IMR-90 (cell line): ENCODE measurements around the gene DSCAM. TPM values are rescaled to one million over a fixed set of nuclear protein-coding genes. Genes with fewer than 3 reads are reported as not detected.

Source experiments
- ATAC-seq: fragments of 200-7000 bp; cut with Tn5 transposase; 2 replicates; pipeline ENCODE4 v1.9.1; 2020; ENCODE audit warnings: low read depth, mild to moderate bottlenecking, moderate library complexity
- BruUV-seq: library from RNA; stranded (reverse); fragments of 400-500 nt; replicated peaks from 2 replicates; lab custom pipeline; 2021; lab: Mats Ljungman, UMichigan
- CTCF ChIA-PET: fragments of 300-600 bp; formaldehyde crosslinking; extraction: SDS; loops from one replicate; lab custom pipeline; 2021; ENCODE audit warnings: antibody characterized with exemption; lab: Yijun Ruan, JAX
- POLR2A ChIA-PET: fragments of 300-600 bp; sonication (Branson Sonifier 250); formaldehyde crosslinking; loops from one replicate; lab custom pipeline; 2022; ENCODE audit warnings: antibody characterized with exemption; ENCODE audit not compliant: unreplicated experiment; lab: Charles Lee
- DNase-seq: peaks from one replicate; pipeline ENCODE4 v3.0.0; 2013
- H2AFZ ChIP-seq: replicated peaks from 2 replicates; pipeline ENCODE3; 2013; ENCODE audit warnings: low read length, mild to moderate bottlenecking; ENCODE audit not compliant: poor library complexity
- H2AK5ac ChIP-seq: 2 replicates; pipeline ENCODE4 v1.6.1; 2013; ENCODE audit warnings: low read depth, low read length, inconsistent platforms
- H2AK9ac ChIP-seq: replicated peaks from 2 replicates; pipeline ENCODE3; 2013; ENCODE audit warnings: mild to moderate bottlenecking, low read depth, low read length, moderate library complexity; ENCODE audit not compliant: poor library complexity
- H2BK120ac ChIP-seq: 2 replicates; pipeline ENCODE4 v1.6.1; 2013; ENCODE audit warnings: low read depth, low read length, inconsistent platforms
- H2BK15ac ChIP-seq: 3 replicates; pipeline ENCODE4 v1.6.1; 2013; ENCODE audit warnings: low read depth, low read length, inconsistent platforms
- H2BK20ac ChIP-seq: 2 replicates; pipeline ENCODE4 v1.6.1; 2013; ENCODE audit warnings: low read depth, mild to moderate bottlenecking, inconsistent platforms, low read length, moderate library complexity
- H2BK5ac ChIP-seq: 2 replicates; pipeline ENCODE4 v1.6.1; 2013; ENCODE audit warnings: mild to moderate bottlenecking, low read depth, low read length, inconsistent platforms; ENCODE audit not compliant: poor library complexity, severe bottlenecking
- H3K14ac ChIP-seq: replicated peaks from 2 replicates; pipeline ENCODE4 v1.6.1; 2013; ENCODE audit warnings: low read depth, low read length, inconsistent platforms
- H3K18ac ChIP-seq: 2 replicates; pipeline ENCODE4 v1.6.1; 2013; ENCODE audit warnings: low read depth, low read length, control low read depth
- H3K23ac ChIP-seq: 2 replicates; pipeline ENCODE4 v1.6.1; 2013; ENCODE audit warnings: low read depth, low read length, inconsistent platforms
- H3K27ac ChIP-seq: 2 replicates; pipeline ENCODE4 v1.5.1; 2013; ENCODE audit warnings: mild to moderate bottlenecking, control low read depth, low read length; ENCODE audit not compliant: insufficient read depth
- H3K27me3 ChIP-seq: 2 replicates; pipeline ENCODE4 v1.6.1; 2013; ENCODE audit warnings: low read length; ENCODE audit not compliant: control insufficient read depth, insufficient read depth
- H3K36me3 ChIP-seq: 2 replicates; pipeline ENCODE4 v1.6.1; 2013; ENCODE audit warnings: low read length, mixed read lengths; ENCODE audit not compliant: control insufficient read depth, insufficient read depth
- H3K4ac ChIP-seq: 2 replicates; pipeline ENCODE4 v1.6.1; 2013; ENCODE audit warnings: low read depth, low read length, inconsistent platforms
- H3K4me1 ChIP-seq: 2 replicates; pipeline ENCODE4 v1.6.1; 2013; ENCODE audit warnings: low read length, mixed read lengths; ENCODE audit not compliant: control insufficient read depth, insufficient read depth
- H3K4me2 ChIP-seq: 2 replicates; pipeline ENCODE4 v1.6.1; 2013; ENCODE audit warnings: low read depth, mild to moderate bottlenecking, control low read depth, low read length, moderate library complexity
- H3K4me3 ChIP-seq: 2 replicates; pipeline ENCODE4 v1.5.1; 2013; ENCODE audit warnings: low read depth, mild to moderate bottlenecking, control low read depth, low read length, moderate library complexity; ENCODE audit not compliant: insufficient read depth
- H3K56ac ChIP-seq: 2 replicates; pipeline ENCODE4 v1.6.1; 2013; ENCODE audit warnings: low read length, inconsistent platforms; ENCODE audit not compliant: insufficient read depth; ENCODE audit errors: extremely low read depth
- H3K79me1 ChIP-seq, 2 experiments: 2 replicates each; pipeline ENCODE4 v1.6.1; 2013; ENCODE audit warnings: low read length in 2 of 2, inconsistent platforms in 1 of 2, low read depth in 1 of 2
- H3K9ac ChIP-seq: 2 replicates; pipeline ENCODE4 v1.6.1; 2013; ENCODE audit warnings: low read depth, low read length, control low read depth
- H3K9me1 ChIP-seq: 2 replicates; pipeline ENCODE4 v1.6.1; 2013; ENCODE audit warnings: low read length, inconsistent platforms; ENCODE audit not compliant: insufficient read depth
- H3K9me3 ChIP-seq: 2 replicates; pipeline ENCODE4 v1.6.1; 2013; ENCODE audit warnings: low read length; ENCODE audit not compliant: control insufficient read depth, insufficient read depth
- H4K20me1 ChIP-seq: 2 replicates; pipeline ENCODE4 v1.6.1; 2013; ENCODE audit warnings: low read length, inconsistent platforms; ENCODE audit not compliant: insufficient read depth
- H4K5ac ChIP-seq: 2 replicates; pipeline ENCODE4 v1.6.1; 2013; ENCODE audit warnings: mild to moderate bottlenecking, low read depth, low read length, control low read depth
- H4K8ac ChIP-seq, 2 experiments: 2 replicates each; pipeline ENCODE4 v1.6.1; 2013; ENCODE audit warnings: low read depth in 2 of 2, low read length in 2 of 2, control low read depth in 1 of 2, inconsistent platforms in 1 of 2
- H4K91ac ChIP-seq: 2 replicates; pipeline ENCODE4 v1.6.1; 2013; ENCODE audit warnings: low read depth, low read length, inconsistent platforms; ENCODE audit not compliant: insufficient read depth
- BHLHE40 ChIP-seq: fragments of 150-350 bp; IDR thresholded peaks from 2 replicates; pipeline ENCODE4 v1.6.1; 2016; ENCODE audit warnings: mild to moderate bottlenecking, low read depth, low read length
- CEBPB ChIP-seq: IDR thresholded peaks from 2 replicates; pipeline ENCODE4 v1.6.1; 2012; ENCODE audit warnings: low read depth, low read length, improper control_type of control experiment
- CHD1 ChIP-seq: IDR thresholded peaks from 2 replicates; pipeline ENCODE4 v1.6.1; 2012; ENCODE audit warnings: low read depth, low read length, improper control_type of control experiment
- FOS ChIP-seq: fragments of 150-350 bp; IDR thresholded peaks from 2 replicates; pipeline ENCODE4 v1.6.1; 2016; ENCODE audit warnings: low read depth, low read length
- MAFK ChIP-seq: IDR thresholded peaks from 2 replicates; pipeline ENCODE4 v1.6.1; 2012; ENCODE audit warnings: low read depth, low read length, improper control_type of control experiment
- MAZ ChIP-seq: IDR thresholded peaks from 2 replicates; pipeline ENCODE4 v1.6.1; 2012; ENCODE audit warnings: low read depth, mild to moderate bottlenecking, low read length, improper control_type of control experiment, moderate library complexity, borderline replicate concordance
- MXI1 ChIP-seq: IDR thresholded peaks from 2 replicates; pipeline ENCODE4 v1.6.1; 2012; ENCODE audit warnings: low read depth, mild to moderate bottlenecking, low read length, moderate library complexity, borderline replicate concordance
- NFE2L2 ChIP-seq: fragments of 150-350 bp; IDR thresholded peaks from 2 replicates; pipeline ENCODE4 v1.6.1; 2016; ENCODE audit warnings: low read depth, mild to moderate bottlenecking, low read length
- POLR2A ChIP-seq: IDR thresholded peaks from 2 replicates; pipeline ENCODE4 v1.6.1; 2012; ENCODE audit warnings: mild to moderate bottlenecking, low read depth, low read length
- RAD21 ChIP-seq: IDR thresholded peaks from 2 replicates; pipeline ENCODE4 v1.6.1; 2012; ENCODE audit warnings: low read length, improper control_type of control experiment
- RCOR1 ChIP-seq: IDR thresholded peaks from 2 replicates; pipeline ENCODE4 v1.6.1; 2012; ENCODE audit warnings: mild to moderate bottlenecking, low read length, improper control_type of control experiment; ENCODE audit not compliant: insufficient replicate concordance
- RFX5 ChIP-seq: IDR thresholded peaks from 2 replicates; pipeline ENCODE4 v1.8.0; 2012; ENCODE audit warnings: low read depth, mild to moderate bottlenecking, low read length, moderate library complexity
- SMC3 ChIP-seq: fragments of 150-350 bp; IDR thresholded peaks from 2 replicates; pipeline ENCODE4 v1.6.1; 2016; ENCODE audit warnings: low read depth, mild to moderate bottlenecking, antibody characterized with exemption, low read length, moderate library complexity
- WGBS, 2 experiments: methylation state at CpG; one replicate each; pipeline versions ENCODE4 v1.1.5 to v1.1.7; 2013; ENCODE audit warnings: missing lambda C conversion rate in 2 of 2; ENCODE audit not compliant: insufficient read length in 1 of 2; ENCODE audit errors: extremely low coverage in 2 of 2; 5-methylcytosine and 5-hydroxymethylcytosine counted together
- dilution Hi-C: fragments of 300-500 bp; cut with HindIII; formaldehyde crosslinking; loops from one replicate; pipeline ENCODE4 v1.14.3; 2018; ENCODE audit warnings: low sequenced_read_pairs; ENCODE audit not compliant: unreplicated experiment
- in situ Hi-C: fragments of 300-500 bp; cut with MboI; formaldehyde crosslinking; loops from 3 replicates; pipeline ENCODE4 v1.14.3; 2019; ENCODE audit warnings: low sequenced_read_pairs, inconsistent platforms, mixed read lengths
- intact Hi-C: fragments of 100-400 bp; cut with micrococcal nuclease; formaldehyde crosslinking; loops from 2 replicates; pipeline ENCODE4 v1.10.0; 2022
- polyA plus RNA-seq, 3 experiments: library from polyadenylated mRNA; depleted of rRNA; stranded (reverse); fragments of >200 nt; gene quantifications; 2 replicates each; pipeline ENCODE4 v1.2.3, GENCODE V29; 2012; ENCODE audit warnings: low replicate concordance in 1 of 3
- total RNA-seq: library from RNA; depleted of rRNA; stranded (reverse); fragments of >200 nt; gene quantifications from 2 replicates; pipeline ENCODE4 v1.2.3, GENCODE V29; 2012
- TF ChIP-seq, protein P1 (sequence below): conservative IDR thresholded peaks from 2 replicates; pipeline ENCODE4 v1.5.1; 2012; ENCODE audit warnings: mild to moderate bottlenecking, low read depth, low read length, improper control_type of control experiment
- TF ChIP-seq, protein P2 (sequence below): fragments of 150-350 bp; IDR thresholded peaks from 2 replicates; pipeline ENCODE4 v1.6.1; 2016; ENCODE audit warnings: low read depth, mild to moderate bottlenecking, low read length, moderate library complexity, borderline replicate concordance
- TF ChIP-seq, protein P3 (sequence below): fragments of 150-350 bp; IDR thresholded peaks from 2 replicates; pipeline ENCODE4 v1.6.1; 2017; ENCODE audit warnings: mild to moderate bottlenecking, antibody characterized with exemption, low read length, low read depth

DSCAM gene
- total and polyA plus RNA-seq, 2 of the 4 experiments (the other 2 are of a cell fraction) = under 0.01 to 0.02 TPM

DNA sequence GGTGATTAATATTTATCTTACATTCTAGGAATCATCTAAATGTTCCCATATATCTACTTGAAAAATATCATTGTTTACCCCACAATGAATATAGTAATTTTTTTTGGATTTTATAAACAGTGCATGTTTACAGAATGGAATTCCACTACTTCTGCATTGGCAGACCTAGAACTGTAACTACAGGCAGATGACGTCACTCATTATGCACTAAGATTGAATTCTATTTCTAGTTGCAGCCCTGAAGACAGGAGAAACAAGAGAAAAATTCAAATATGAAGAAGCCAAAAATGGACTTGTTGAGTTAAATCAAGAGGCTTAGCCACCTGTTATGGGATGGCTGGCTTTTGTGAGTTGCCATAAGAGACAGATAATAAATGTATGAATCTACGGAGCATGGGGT lies 615.0 kb downstream of the DSCAM start:
- no peak overlapping the region for H3K23ac ChIP-seq
- ATAC-seq (no peak), DNase-seq (no peak)
- TF ChIP-seq RAD21 = no peak
- no peak for TF ChIP-seq NFE2L2
- no peak for TF ChIP-seq POLR2A
- no peak for TF ChIP-seq MAZ
- TF ChIP-seq, protein P1, sequence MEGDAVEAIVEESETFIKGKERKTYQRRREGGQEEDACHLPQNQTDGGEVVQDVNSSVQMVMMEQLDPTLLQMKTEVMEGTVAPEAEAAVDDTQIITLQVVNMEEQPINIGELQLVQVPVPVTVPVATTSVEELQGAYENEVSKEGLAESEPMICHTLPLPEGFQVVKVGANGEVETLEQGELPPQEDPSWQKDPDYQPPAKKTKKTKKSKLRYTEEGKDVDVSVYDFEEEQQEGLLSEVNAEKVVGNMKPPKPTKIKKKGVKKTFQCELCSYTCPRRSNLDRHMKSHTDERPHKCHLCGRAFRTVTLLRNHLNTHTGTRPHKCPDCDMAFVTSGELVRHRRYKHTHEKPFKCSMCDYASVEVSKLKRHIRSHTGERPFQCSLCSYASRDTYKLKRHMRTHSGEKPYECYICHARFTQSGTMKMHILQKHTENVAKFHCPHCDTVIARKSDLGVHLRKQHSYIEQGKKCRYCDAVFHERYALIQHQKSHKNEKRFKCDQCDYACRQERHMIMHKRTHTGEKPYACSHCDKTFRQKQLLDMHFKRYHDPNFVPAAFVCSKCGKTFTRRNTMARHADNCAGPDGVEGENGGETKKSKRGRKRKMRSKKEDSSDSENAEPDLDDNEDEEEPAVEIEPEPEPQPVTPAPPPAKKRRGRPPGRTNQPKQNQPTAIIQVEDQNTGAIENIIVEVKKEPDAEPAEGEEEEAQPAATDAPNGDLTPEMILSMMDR = no peak
- TF ChIP-seq RFX5 = no peak
- TF ChIP-seq, protein P2, sequence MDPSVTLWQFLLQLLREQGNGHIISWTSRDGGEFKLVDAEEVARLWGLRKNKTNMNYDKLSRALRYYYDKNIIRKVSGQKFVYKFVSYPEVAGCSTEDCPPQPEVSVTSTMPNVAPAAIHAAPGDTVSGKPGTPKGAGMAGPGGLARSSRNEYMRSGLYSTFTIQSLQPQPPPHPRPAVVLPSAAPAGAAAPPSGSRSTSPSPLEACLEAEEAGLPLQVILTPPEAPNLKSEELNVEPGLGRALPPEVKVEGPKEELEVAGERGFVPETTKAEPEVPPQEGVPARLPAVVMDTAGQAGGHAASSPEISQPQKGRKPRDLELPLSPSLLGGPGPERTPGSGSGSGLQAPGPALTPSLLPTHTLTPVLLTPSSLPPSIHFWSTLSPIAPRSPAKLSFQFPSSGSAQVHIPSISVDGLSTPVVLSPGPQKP = no peak
- no peak for TF ChIP-seq RCOR1
- TF ChIP-seq MXI1 = no peak
- TF ChIP-seq, protein P3, sequence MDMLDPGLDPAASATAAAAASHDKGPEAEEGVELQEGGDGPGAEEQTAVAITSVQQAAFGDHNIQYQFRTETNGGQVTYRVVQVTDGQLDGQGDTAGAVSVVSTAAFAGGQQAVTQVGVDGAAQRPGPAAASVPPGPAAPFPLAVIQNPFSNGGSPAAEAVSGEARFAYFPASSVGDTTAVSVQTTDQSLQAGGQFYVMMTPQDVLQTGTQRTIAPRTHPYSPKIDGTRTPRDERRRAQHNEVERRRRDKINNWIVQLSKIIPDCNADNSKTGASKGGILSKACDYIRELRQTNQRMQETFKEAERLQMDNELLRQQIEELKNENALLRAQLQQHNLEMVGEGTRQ = no peak
- no peak for TF ChIP-seq MAFK
- TF ChIP-seq CEBPB = no peak
- no peak for TF ChIP-seq SMC3
- TF ChIP-seq CHD1 = no peak
- no peak for TF ChIP-seq BHLHE40
- TF ChIP-seq FOS = no peak
- dilution Hi-C loops = no loop called here
- ChIA-PET POLR2A (no interaction called here), CTCF (no interaction called here)
- peaks cover 10% of the 10 kb centered on the region for H3K9me3 ChIP-seq
- WGBS, 2 experiments = no CpG with 5 or more reads among the region's 2 CpGs
- no peak overlapping the region for H2BK15ac ChIP-seq
- no peak overlapping the region for H4K5ac ChIP-seq
- H3K18ac ChIP-seq = no peak overlapping the region
- no peak overlapping the region for H3K9ac ChIP-seq
- H3K79me1 ChIP-seq = no peaks in the 10 kb centered on the region
- H3K9me1 ChIP-seq = no peaks in the 10 kb centered on the region
- intact Hi-C loops = no loop called here
- H3K4me2 ChIP-seq = no peak overlapping the region
- in situ Hi-C loops = no loop called here
- H2AK9ac ChIP-seq = no peak overlapping the region
- no peak overlapping the region for H2AK5ac ChIP-seq
- no peak overlapping the region for H3K4ac ChIP-seq
- H2BK20ac ChIP-seq = no peak overlapping the region
- no peak overlapping the region for H2BK5ac ChIP-seq
- H2AFZ ChIP-seq = no peak overlapping the region
- BruUV-seq = no TSS peak
- H3K14ac ChIP-seq = no peak overlapping the region
- no peak overlapping the region for H4K8ac ChIP-seq
- no peak overlapping the region for H3K27ac ChIP-seq
- no peak overlapping the region for H2BK120ac ChIP-seq
- no peaks in the 10 kb centered on the region for H3K36me3 ChIP-seq
- H3K4me1 ChIP-seq = no peaks in the 10 kb centered on the region
- H4K91ac ChIP-seq = no peak overlapping the region
- no peaks in the 10 kb centered on the region for H3K27me3 ChIP-seq
- H4K20me1 ChIP-seq = no peaks in the 10 kb centered on the region
- H3K56ac ChIP-seq = no peak overlapping the region
- H3K4me3 ChIP-seq = no peak overlapping the region
